Tibial nerve (tissue), 3 donors: Measurements from ENCODE around the gene ISOC1.

Source experiments
- CTCF ChIP-seq, 5 experiments: fragments of 200-600 bp in 3 of 5; fragments of 450-650 bp in 2 of 5; sonication (generic) in 3 of 5; IDR thresholded peaks; one replicate each; pipeline ENCODE4 v1.5.1; 2016 to 2019; ENCODE audit warnings: antibody characterized with exemption in 5 of 5, mild to moderate bottlenecking in 3 of 5, moderate library complexity in 2 of 5
- POLR2A ChIP-seq, 2 donors: fragments of 450-650 bp; IDR thresholded peaks; one replicate each; pipeline ENCODE4 v1.6.1; 2017; ENCODE audit warnings: antibody characterized with exemption in 2 of 2, mild to moderate bottlenecking in 2 of 2, moderate library complexity in 2 of 2

GRCh38 chr5:129122560-129122959 is 28.0 kb downstream of the ISOC1 start:
- TF ChIP-seq CTCF (IDR thresholded peaks at IDR 0.05) (no peak), POLR2A (IDR thresholded peaks at IDR 0.05) (no peak)
